Astrocyte (in vitro differentiated cells and primary cell): Measurements from ENCODE around the gene WDR11. TPM values are rescaled to one million over a fixed set of nuclear protein-coding genes. Genes with fewer than 3 reads are reported as not detected.

ENCODE experiments used
- DNase-seq: peaks from one replicate; pipeline ENCODE4 v3.0.0-alpha.2; 2010; ENCODE audit warnings: low read depth
- FAIRE-seq: peaks from 2 replicates; lab custom pipeline; 2011; peaks lifted over from hg19 to GRCh38; lab: Jason Lieb, UNC
- H2AFZ ChIP-seq: 2 replicates; pipeline ENCODE4 v1.6.0; 2012; ENCODE audit warnings: low read depth, low read length, inconsistent platforms
- H3K27ac ChIP-seq: 2 replicates; pipeline ENCODE4 v1.5.1; 2011; ENCODE audit warnings: low read depth, low read length, inconsistent platforms
- H3K27me3 ChIP-seq: 2 replicates; pipeline ENCODE4 v1.6.0; 2011; ENCODE audit warnings: low read length, inconsistent platforms; ENCODE audit not compliant: insufficient read depth
- H3K36me3 ChIP-seq: 2 replicates; pipeline ENCODE4 v1.5.1; 2011; ENCODE audit warnings: low read length, inconsistent platforms; ENCODE audit not compliant: insufficient read depth
- H3K4me1 ChIP-seq: 2 replicates; pipeline ENCODE4 v1.5.1; 2011; ENCODE audit warnings: low read length, inconsistent platforms; ENCODE audit not compliant: insufficient read depth
- H3K4me2 ChIP-seq: 2 replicates; pipeline ENCODE4 v1.6.0; 2012; ENCODE audit warnings: low read length, inconsistent platforms
- H3K4me3 ChIP-seq: 2 replicates; pipeline ENCODE4 v1.5.1; 2011; ENCODE audit warnings: low read depth, mild to moderate bottlenecking, low read length, inconsistent platforms; ENCODE audit not compliant: insufficient read depth
- H3K79me2 ChIP-seq: 2 replicates; pipeline ENCODE4 v1.6.0; 2012; ENCODE audit warnings: mild to moderate bottlenecking, low read length, inconsistent platforms; ENCODE audit not compliant: insufficient read depth
- H3K9ac ChIP-seq: 2 replicates; pipeline ENCODE4 v1.6.0; 2012; ENCODE audit warnings: mild to moderate bottlenecking, low read length, inconsistent platforms
- H3K9me3 ChIP-seq: 2 replicates; pipeline ENCODE4 v1.5.1; 2012; ENCODE audit warnings: low read depth, mild to moderate bottlenecking, low read length, inconsistent platforms; ENCODE audit not compliant: insufficient read depth
- H4K20me1 ChIP-seq: 2 replicates; pipeline ENCODE4 v1.6.0; 2012; ENCODE audit warnings: low read length, inconsistent platforms; ENCODE audit not compliant: insufficient read depth
- H3K27ac Mint-ChIP-seq: one replicate; pipeline ENCODE4 v1.8.0; 2021; ENCODE audit warnings: mild to moderate bottlenecking, mixed read lengths; ENCODE audit not compliant: unreplicated experiment
- H3K27me3 Mint-ChIP-seq: one replicate; pipeline ENCODE4 v1.8.0; 2021; ENCODE audit warnings: low read depth, mixed read lengths; ENCODE audit not compliant: unreplicated experiment
- H3K36me3 Mint-ChIP-seq: one replicate; pipeline ENCODE4 v1.8.0; 2021; ENCODE audit warnings: low read depth, mixed read lengths; ENCODE audit not compliant: unreplicated experiment
- H3K4me1 Mint-ChIP-seq: one replicate; pipeline ENCODE4 v1.8.0; 2021; ENCODE audit warnings: low read depth, mixed read lengths; ENCODE audit not compliant: unreplicated experiment
- H3K4me3 Mint-ChIP-seq: one replicate; pipeline ENCODE4 v1.8.0; 2021; ENCODE audit warnings: mild to moderate bottlenecking, moderate library complexity, mixed read lengths; ENCODE audit not compliant: unreplicated experiment
- H3K9me3 Mint-ChIP-seq: one replicate; pipeline ENCODE4 v1.8.0; 2021; ENCODE audit warnings: mild to moderate bottlenecking, mixed read lengths; ENCODE audit not compliant: unreplicated experiment
- CTCF ChIP-seq: IDR thresholded peaks from 2 replicates; pipeline ENCODE4 v1.5.1; 2011; ENCODE audit warnings: low read depth, mild to moderate bottlenecking, inconsistent platforms, low read length, moderate library complexity; ENCODE audit not compliant: insufficient read depth
- EZH2 ChIP-seq: IDR thresholded peaks from 2 replicates; pipeline ENCODE4 v1.6.1; 2012; ENCODE audit warnings: mild to moderate bottlenecking, low read length, inconsistent platforms; ENCODE audit not compliant: insufficient read depth
- total RNA-seq: library from RNA; stranded (reverse); gene quantifications from 2 replicates; pipeline ENCODE4 v1.2.1, GENCODE V29; 2021

WDR11 gene
- total RNA-seq, 1 donor from 2014 or later = 55.8 TPM

- FAIRE-seq = no peak
- Histone ChIP-seq H2AFZ (no peak overlapping the region), H3K4me3 (no peak overlapping the region), H3K36me3 (no peaks in the 10 kb centered on the region), H3K27ac (no peak overlapping the region), H3K9ac (no peak overlapping the region), H3K4me1 (no peaks in the 10 kb centered on the region), H3K27me3 (no peaks in the 10 kb centered on the region), H3K4me2 (no peak overlapping the region), H3K79me2 (no peaks in the 10 kb centered on the region), H4K20me1 (no peaks in the 10 kb centered on the region), H3K9me3 (no peaks in the 10 kb centered on the region)
- peaks cover 15% of the 10 kb centered on the region for H3K4me1 Mint-ChIP-seq
- H3K4me3 Mint-ChIP-seq = no peak overlapping the region
- TF ChIP-seq EZH2 (no peak), CTCF (no peak)
- H3K9me3 Mint-ChIP-seq = no peaks in the 10 kb centered on the region
- DNase-seq = peak; percentile 60
- no peaks in the 10 kb centered on the region for H3K36me3 Mint-ChIP-seq
- H3K27me3 Mint-ChIP-seq = peaks cover 5% of the 10 kb centered on the region
- peak overlapping the region; percentile 8 for H3K27ac Mint-ChIP-seq
Measured at GRCh38 chr10:120823266-120823665, 27.9 kb upstream of the WDR11 start.

GRCh38 chr10:120824881-120825309 is 26.3 kb upstream of the WDR11 start:
- no peaks in the 10 kb centered on the region for H3K9me3 Mint-ChIP-seq
- no peak for FAIRE-seq
- peaks cover 7% of the 10 kb centered on the region for H3K27me3 Mint-ChIP-seq
- no peak overlapping the region for H3K27ac ChIP-seq
- peak; percentile 3 for DNase-seq
- H3K4me3 ChIP-seq = no peak overlapping the region
- TF ChIP-seq EZH2 = no peak
- TF ChIP-seq CTCF = peak; percentile 41
- no peaks in the 10 kb centered on the region for H4K20me1 ChIP-seq
- no peaks in the 10 kb centered on the region for H3K79me2 ChIP-seq
- no peak overlapping the region for H3K4me3 Mint-ChIP-seq
- no peaks in the 10 kb centered on the region for H3K36me3 ChIP-seq
- no peaks in the 10 kb centered on the region for H3K4me1 ChIP-seq
- no peak overlapping the region for H3K9ac ChIP-seq
- H2AFZ ChIP-seq = no peak overlapping the region
- H3K36me3 Mint-ChIP-seq = no peaks in the 10 kb centered on the region
- H3K27me3 ChIP-seq = no peaks in the 10 kb centered on the region
- no peak overlapping the region for H3K4me2 ChIP-seq
- H3K4me1 Mint-ChIP-seq = peaks cover 12% of the 10 kb centered on the region
- no peak overlapping the region for H3K27ac Mint-ChIP-seq
- no peaks in the 10 kb centered on the region for H3K9me3 ChIP-seq

- no peak for TF ChIP-seq CTCF
- peaks cover 12% of the 10 kb centered on the region for H3K4me1 Mint-ChIP-seq
- no peak overlapping the region for H3K4me3 Mint-ChIP-seq
- H3K9me3 Mint-ChIP-seq = no peaks in the 10 kb centered on the region
- Histone ChIP-seq H3K9me3 (no peaks in the 10 kb centered on the region), H2AFZ (no peak overlapping the region), H3K4me3 (no peak overlapping the region), H3K4me1 (no peaks in the 10 kb centered on the region), H3K36me3 (no peaks in the 10 kb centered on the region), H3K27ac (no peak overlapping the region), H3K4me2 (no peak overlapping the region), H3K9ac (no peak overlapping the region), H3K79me2 (no peaks in the 10 kb centered on the region), H3K27me3 (no peaks in the 10 kb centered on the region), H4K20me1 (no peaks in the 10 kb centered on the region)
- DNase-seq (no peak), FAIRE-seq (no peak)
- H3K36me3 Mint-ChIP-seq = no peaks in the 10 kb centered on the region
- H3K27ac Mint-ChIP-seq = no peak overlapping the region
- H3K27me3 Mint-ChIP-seq = peaks cover 7% of the 10 kb centered on the region
Measured at GRCh38 chr10:120825878-120826769, 25.0 kb upstream of the WDR11 start.
